ENCODE results near the gene PPP1R16B. TPM values are rescaled to one million over a fixed set of nuclear protein-coding genes. Genes with fewer than 3 reads are reported as not detected.
A peak's percentile ranks its signal among the peaks of the same experiment; 100 is the strongest.
"Not testable (repeated sequence)": the region's sequence is repeated elsewhere in the genome, so short reads cannot be mapped to it uniquely, and the experiment has no call there.

The PPP1R16B gene
- polyA plus RNA-seq, 2 of the 4 experiments (the other 2 are of a cell fraction): 0.17 to 0.31 TPM

DNA sequence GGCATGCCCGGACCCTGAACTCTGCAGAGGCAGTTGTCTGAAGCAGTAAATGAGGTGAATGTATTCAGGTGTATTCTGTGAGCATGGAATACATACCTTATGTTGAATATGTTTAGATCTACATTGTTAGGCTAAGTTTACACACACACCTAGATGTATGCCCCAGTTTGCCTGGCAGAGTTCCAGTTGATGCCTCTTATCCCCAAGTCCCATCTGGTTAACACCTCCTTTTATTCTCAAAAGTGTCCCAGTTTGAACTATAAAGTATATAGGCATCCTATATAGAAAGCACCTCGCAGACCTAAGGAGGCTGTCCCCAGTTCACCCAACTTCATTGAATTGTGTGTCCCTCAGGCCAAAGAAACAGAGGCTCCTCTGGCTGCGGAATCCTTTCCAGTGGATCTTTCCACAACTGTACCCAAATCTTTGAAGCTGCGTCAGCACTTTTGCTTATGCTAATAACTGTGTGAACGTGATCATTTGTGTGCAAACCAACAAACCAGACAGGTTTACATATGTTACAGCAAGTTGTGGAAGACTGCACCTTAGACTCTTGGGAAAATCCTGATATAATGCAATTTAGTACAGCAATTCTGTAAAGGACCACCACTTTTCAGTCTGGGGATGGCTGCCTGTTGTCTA is 151.9 kb downstream of the PPP1R16B start:
- Histone ChIP-seq H3K4me3 (no peak overlapping the region), H3K4me2 (no peak overlapping the region), H3K9me3 (no peaks in the 10 kb centered on the region), H3K4me1 (peaks cover 6% of the 10 kb centered on the region; the same call in 2 of the 3 replicates), H3K27ac (no peak overlapping the region)
- ChIA-PET CTCF (no interaction called here), POLR2A (no interaction called here)
- WGBS (ENCODE audit: missing lambda C conversion rate): 92% methylated on average over 5 of the region's 5 CpGs
- ATAC-seq: no peak
- no peak for DNase-seq (ENCODE audit: low read depth in 1 of 2, low spot score in 1 of 2)
- TF ChIP-seq, protein P1, sequence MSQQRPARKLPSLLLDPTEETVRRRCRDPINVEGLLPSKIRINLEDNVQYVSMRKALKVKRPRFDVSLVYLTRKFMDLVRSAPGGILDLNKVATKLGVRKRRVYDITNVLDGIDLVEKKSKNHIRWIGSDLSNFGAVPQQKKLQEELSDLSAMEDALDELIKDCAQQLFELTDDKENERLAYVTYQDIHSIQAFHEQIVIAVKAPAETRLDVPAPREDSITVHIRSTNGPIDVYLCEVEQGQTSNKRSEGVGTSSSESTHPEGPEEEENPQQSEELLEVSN (IDR thresholded peaks at IDR 0.05; ENCODE audit: borderline replicate concordance, low read depth): no peak
- TF ChIP-seq MAFK (IDR thresholded peaks at IDR 0.05; ENCODE audit: partially characterized antibody): peak; percentile 80
- no peak for FAIRE-seq

DNA sequence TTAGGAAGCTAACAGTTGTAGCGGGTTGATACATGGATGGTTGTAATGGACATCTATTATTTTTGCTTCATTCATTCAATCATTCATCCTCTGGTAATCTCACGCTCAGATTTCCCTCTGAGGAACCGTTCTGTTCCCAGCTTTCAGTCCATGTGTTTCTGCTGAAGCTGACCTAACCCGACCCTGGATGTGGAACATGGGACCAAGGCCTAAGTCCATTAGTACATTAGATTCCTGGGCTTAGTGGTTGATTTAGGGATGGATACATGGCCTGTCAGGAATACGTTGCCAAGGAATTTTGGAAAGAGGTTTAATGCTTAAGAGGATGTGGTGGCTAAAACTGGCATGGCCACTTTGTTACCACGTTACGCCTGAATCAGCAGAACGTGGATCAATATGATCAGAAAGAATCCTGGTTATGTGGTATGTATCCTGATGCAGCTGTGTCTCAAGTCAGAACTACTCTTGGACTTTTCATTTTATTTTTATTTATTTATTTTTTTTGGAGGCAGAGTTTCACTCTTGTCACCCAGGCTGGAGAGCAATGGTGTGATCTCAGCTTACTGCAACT is 152.5 kb downstream of the PPP1R16B start:
- no peak for DNase-seq (ENCODE audit: low read depth in 1 of 2, low spot score in 1 of 2)
- 85% methylated on average over 8 of the region's 8 CpGs for WGBS (ENCODE audit: missing lambda C conversion rate)
- H3K4me2 ChIP-seq: no peak overlapping the region
- TF ChIP-seq, protein P1 (IDR thresholded peaks at IDR 0.05; ENCODE audit: borderline replicate concordance, low read depth): no peak
- TF ChIP-seq CHD4 (IDR thresholded peaks at IDR 0.05; ENCODE audit: borderline replicate concordance) (no peak), HEYL (CRISPR knock-in tag; IDR thresholded peaks at IDR 0.05) (no peak), CHD2 (IDR thresholded peaks at IDR 0.05; ENCODE audit: low read length, partially characterized antibody) (no peak), POLR2A (IDR thresholded peaks at IDR 0.05; ENCODE audit: low read length) (no peak), ZNF302 (CRISPR knock-in tag; IDR thresholded peaks at IDR 0.05) (no peak), KDM1A (IDR thresholded peaks at IDR 0.05; ENCODE audit: low read depth) (no peak), SREBF2 (IDR thresholded peaks at IDR 0.05) (no peak), GATA3 (IDR thresholded peaks at IDR 0.05; ENCODE audit: borderline replicate concordance) (no peak), EP300 (IDR thresholded peaks at IDR 0.05) (no peak), HDAC2 (IDR thresholded peaks at IDR 0.05) (no peak), NPAS2 (CRISPR knock-in tag; IDR thresholded peaks at IDR 0.05; ENCODE audit: borderline replicate concordance) (no peak), TP53 (CRISPR knock-in tag; IDR thresholded peaks at IDR 0.05) (no peak), POLR2AphosphoS2 (conservative IDR thresholded peaks at IDR 0.05; ENCODE audit: low read length) (no peak)
- TF ChIP-seq, protein P2, sequence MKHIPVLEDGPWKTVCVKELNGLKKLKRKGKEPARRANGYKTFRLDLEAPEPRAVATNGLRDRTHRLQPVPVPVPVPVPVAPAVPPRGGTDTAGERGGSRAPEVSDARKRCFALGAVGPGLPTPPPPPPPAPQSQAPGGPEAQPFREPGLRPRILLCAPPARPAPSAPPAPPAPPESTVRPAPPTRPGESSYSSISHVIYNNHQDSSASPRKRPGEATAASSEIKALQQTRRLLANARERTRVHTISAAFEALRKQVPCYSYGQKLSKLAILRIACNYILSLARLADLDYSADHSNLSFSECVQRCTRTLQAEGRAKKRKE (CRISPR knock-in tag; IDR thresholded peaks at IDR 0.05; ENCODE audit: low read depth): no peak
- TF ChIP-seq, protein P3, sequence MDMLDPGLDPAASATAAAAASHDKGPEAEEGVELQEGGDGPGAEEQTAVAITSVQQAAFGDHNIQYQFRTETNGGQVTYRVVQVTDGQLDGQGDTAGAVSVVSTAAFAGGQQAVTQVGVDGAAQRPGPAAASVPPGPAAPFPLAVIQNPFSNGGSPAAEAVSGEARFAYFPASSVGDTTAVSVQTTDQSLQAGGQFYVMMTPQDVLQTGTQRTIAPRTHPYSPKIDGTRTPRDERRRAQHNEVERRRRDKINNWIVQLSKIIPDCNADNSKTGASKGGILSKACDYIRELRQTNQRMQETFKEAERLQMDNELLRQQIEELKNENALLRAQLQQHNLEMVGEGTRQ (IDR thresholded peaks at IDR 0.05): no peak
- TF ChIP-seq, protein P4, sequence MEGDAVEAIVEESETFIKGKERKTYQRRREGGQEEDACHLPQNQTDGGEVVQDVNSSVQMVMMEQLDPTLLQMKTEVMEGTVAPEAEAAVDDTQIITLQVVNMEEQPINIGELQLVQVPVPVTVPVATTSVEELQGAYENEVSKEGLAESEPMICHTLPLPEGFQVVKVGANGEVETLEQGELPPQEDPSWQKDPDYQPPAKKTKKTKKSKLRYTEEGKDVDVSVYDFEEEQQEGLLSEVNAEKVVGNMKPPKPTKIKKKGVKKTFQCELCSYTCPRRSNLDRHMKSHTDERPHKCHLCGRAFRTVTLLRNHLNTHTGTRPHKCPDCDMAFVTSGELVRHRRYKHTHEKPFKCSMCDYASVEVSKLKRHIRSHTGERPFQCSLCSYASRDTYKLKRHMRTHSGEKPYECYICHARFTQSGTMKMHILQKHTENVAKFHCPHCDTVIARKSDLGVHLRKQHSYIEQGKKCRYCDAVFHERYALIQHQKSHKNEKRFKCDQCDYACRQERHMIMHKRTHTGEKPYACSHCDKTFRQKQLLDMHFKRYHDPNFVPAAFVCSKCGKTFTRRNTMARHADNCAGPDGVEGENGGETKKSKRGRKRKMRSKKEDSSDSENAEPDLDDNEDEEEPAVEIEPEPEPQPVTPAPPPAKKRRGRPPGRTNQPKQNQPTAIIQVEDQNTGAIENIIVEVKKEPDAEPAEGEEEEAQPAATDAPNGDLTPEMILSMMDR (IDR thresholded peaks at IDR 0.05): no peak
- no peaks in the 10 kb centered on the region for H3K9me3 ChIP-seq
- ChIA-PET CTCF (interaction anchor here (1.9 kb wide), 1 partner anchor 31 kb away, joined by 4 read pairs; the partner anchor contains the start of gene FAM83D), POLR2A (no interaction called here)
- peaks cover 7% of the 10 kb centered on the region; the same call in 2 of the 3 replicates for H3K4me1 ChIP-seq
- no peak for FAIRE-seq
- no peak overlapping the region for H3K4me3 ChIP-seq
- H3K27ac ChIP-seq: no peak overlapping the region
- ATAC-seq: no peak

DNA sequence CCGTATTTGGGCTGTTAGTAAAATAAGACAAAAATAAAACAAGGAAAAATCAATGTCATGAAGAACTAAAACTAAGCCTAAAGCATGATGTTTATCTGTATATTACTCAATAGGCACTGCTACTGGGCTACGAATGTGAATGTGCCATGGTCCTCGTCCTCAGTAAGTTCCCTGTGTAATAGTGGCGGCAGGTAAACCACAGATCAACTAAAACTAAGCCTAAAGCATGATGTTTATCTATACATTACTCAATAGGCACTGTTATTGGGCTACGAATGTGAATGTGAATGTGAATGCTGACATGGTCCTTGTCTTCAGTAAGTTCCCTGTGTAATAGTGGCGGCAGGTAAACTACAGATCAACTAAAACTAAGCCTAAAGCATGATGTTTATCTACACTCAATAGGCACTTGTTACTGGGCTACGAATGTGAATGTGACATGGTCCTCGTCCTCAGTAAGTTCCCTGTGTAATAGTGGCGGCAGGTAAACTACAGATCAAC is 154.7 kb downstream of the PPP1R16B start:
- DNase-seq (ENCODE audit: low read depth in 1 of 2, low spot score in 1 of 2); H3K4me3 ChIP-seq; H3K27ac ChIP-seq; H3K9me3 ChIP-seq; POLR2A ChIA-PET; H3K4me2 ChIP-seq; FAIRE-seq; ATAC-seq: not testable (repeated sequence)
- CTCF ChIA-PET: interaction anchor here (0.6 to 2.8 kb wide), 2 partner anchors 10 to 49 kb away, joined by 3 to 16 read pairs; no protein-coding TSS in a partner anchor
- WGBS (ENCODE audit: missing lambda C conversion rate): 88% methylated on average over 9 of the region's 9 CpGs
- peaks cover 15% of the 10 kb centered on the region; the same call in 2 of the 3 replicates for H3K4me1 ChIP-seq

Data from A549 (cell line).